A673 (cell line): ENCODE data around the gene KCNT2. TPM values are rescaled to one million over a fixed set of nuclear protein-coding genes. Genes with fewer than 3 reads are reported as not detected.

Experiments used
- BruUV-seq: library from RNA; stranded (reverse); fragments of 400-500 nt; replicated peaks from 2 replicates; lab custom pipeline; 2021; lab: Mats Ljungman, UMichigan
- CTCF ChIA-PET: fragments of 300-600 bp; sonication (Branson Sonifier 250); formaldehyde crosslinking; loops from one replicate; lab custom pipeline; 2022; ENCODE audit warnings: antibody characterized with exemption; lab: Charles Lee
- POLR2A ChIA-PET: fragments of 300-600 bp; sonication (Branson Sonifier 250); formaldehyde crosslinking; loops from one replicate; lab custom pipeline; 2022; ENCODE audit warnings: antibody characterized with exemption; ENCODE audit not compliant: low non-redundant PET; lab: Charles Lee
- DNase-seq: peaks from one replicate; pipeline ENCODE4 v3.0.0-alpha.2; 2015; ENCODE audit warnings: low spot score
- H3K27ac ChIP-seq: fragments of 200-600 bp; sonication (generic); 2 replicates; pipeline ENCODE4 v1.5.1; 2016; ENCODE audit warnings: mixed run types, low read depth, mild to moderate bottlenecking, mixed read lengths, antibody characterized with exemption, low read length; ENCODE audit not compliant: poor library complexity, severe bottlenecking
- H3K27me3 ChIP-seq: fragments of 200-600 bp; sonication (generic); replicated peaks from 2 replicates; pipeline ENCODE4 v1.6.1; 2017; ENCODE audit warnings: mixed run types, low read depth, mild to moderate bottlenecking, mixed read lengths, antibody characterized with exemption, low read length; ENCODE audit not compliant: insufficient read depth, poor library complexity
- H3K36me3 ChIP-seq: fragments of 200-600 bp; sonication (generic); 2 replicates; pipeline ENCODE4 v1.6.1; 2016; ENCODE audit warnings: mixed run types, mild to moderate bottlenecking, mixed read lengths, antibody characterized with exemption, low read length; ENCODE audit not compliant: insufficient read depth, poor library complexity, severe bottlenecking
- H3K4me1 ChIP-seq: fragments of 200-600 bp; sonication (generic); 2 replicates; pipeline ENCODE4 v1.6.1; 2017; ENCODE audit warnings: mixed run types, mild to moderate bottlenecking, mixed read lengths, antibody characterized with exemption, low read length; ENCODE audit not compliant: insufficient read depth, poor library complexity, severe bottlenecking
- H3K4me3 ChIP-seq: fragments of 200-600 bp; sonication (generic); 2 replicates; pipeline ENCODE4 v1.5.1; 2016; ENCODE audit warnings: low read depth, mixed run types, mild to moderate bottlenecking, mixed read lengths, low read length; ENCODE audit not compliant: poor library complexity, severe bottlenecking
- H3K9me3 ChIP-seq: fragments of 200-600 bp; sonication (generic); 2 replicates; pipeline ENCODE4 v1.6.1; 2016; ENCODE audit warnings: mixed run types, low read depth, mild to moderate bottlenecking, mixed read lengths, antibody characterized with exemption, low read length; ENCODE audit not compliant: poor library complexity, severe bottlenecking
- CTCF ChIP-seq: fragments of 300-800, 200-600 bp; sonication (generic); conservative IDR thresholded peaks from 2 replicates; pipeline ENCODE4 v1.5.1; 2017; ENCODE audit warnings: low read depth, mild to moderate bottlenecking, antibody characterized with exemption, low read length, moderate library complexity, mixed read lengths
- EZH2 ChIP-seq: fragments of 200-600 bp; sonication (generic); IDR thresholded peaks from 2 replicates; pipeline ENCODE4 v1.6.1; 2017; ENCODE audit warnings: borderline replicate concordance, low read depth, mild to moderate bottlenecking, mixed read lengths, antibody characterized with exemption, low read length; ENCODE audit not compliant: poor library complexity, severe bottlenecking
- intact Hi-C: fragments of 100-400 bp; cut with micrococcal nuclease; formaldehyde crosslinking; loops from one replicate; pipeline ENCODE4 v1.10.0; 2022; ENCODE audit not compliant: unreplicated experiment
- total RNA-seq: library from RNA; stranded (reverse); gene quantifications from 2 replicates; pipeline ENCODE4 v1.2.3, GENCODE V29; 2021

The KCNT2 gene
- total RNA-seq, 1 experiment from 2014 or later = 1.2 TPM

- Histone ChIP-seq H3K27me3 (peaks cover 4% of the 10 kb centered on the region), H3K4me3 (no peak overlapping the region), H3K36me3 (no peaks in the 10 kb centered on the region), H3K27ac (no peak overlapping the region), H3K9me3 (no peaks in the 10 kb centered on the region), H3K4me1 (no peaks in the 10 kb centered on the region)
- TF ChIP-seq EZH2 (no peak), CTCF (no peak)
- DNase-seq = no peak
- POLR2A ChIA-PET = no interaction called here
- CTCF ChIA-PET = no interaction called here
- no TSS peak for BruUV-seq
- intact Hi-C loops = no loop called here
These were observed 202.4 kb downstream of the KCNT2 start for GRCh38 chr1:196405839-196406238.

- BruUV-seq = no TSS peak
- Histone ChIP-seq H3K4me3 (no peak overlapping the region), H3K4me1 (no peaks in the 10 kb centered on the region), H3K27ac (no peak overlapping the region), H3K36me3 (no peaks in the 10 kb centered on the region), H3K27me3 (peaks cover 4% of the 10 kb centered on the region), H3K9me3 (no peaks in the 10 kb centered on the region)
- intact Hi-C loops = no loop called here
- CTCF ChIA-PET = no interaction called here
- POLR2A ChIA-PET = no interaction called here
- no peak for DNase-seq
- no peak for TF ChIP-seq CTCF
- no peak for TF ChIP-seq EZH2
These were observed 204.2 kb downstream of the KCNT2 start for GRCh38 chr1:196403803-196404690.

GRCh38 chr1:196401891-196402290 lies 206.3 kb downstream of the KCNT2 start:
- Histone ChIP-seq H3K36me3 (no peaks in the 10 kb centered on the region), H3K9me3 (no peaks in the 10 kb centered on the region), H3K4me3 (no peak overlapping the region), H3K27me3 (peaks cover 4% of the 10 kb centered on the region), H3K27ac (no peak overlapping the region), H3K4me1 (no peaks in the 10 kb centered on the region)
- intact Hi-C loops = no loop called here
- no TSS peak for BruUV-seq
- no peak for TF ChIP-seq CTCF
- no peak for TF ChIP-seq EZH2
- ChIA-PET CTCF (no interaction called here), POLR2A (no interaction called here)
- DNase-seq = no peak
